ENCODE data around the gene NDUFAF8.

The NDUFAF8 gene

GRCh38 chr17:81238815-81239713 is at the start of gene NDUFAF8, which contains the start of gene TEPSIN:
Gene NDUFAF8, plus strand, starts transcription at chr17:81239318. Its CDS starts 46 bp downstream, at chr17:81239364.
Gene TEPSIN, minus strand, starts transcription at chr17:81239055. Its CDS starts 22 bp downstream, at chr17:81239033.
- Mint-ChIP-seq H3K27ac (peak within 1 kb of the TSS; percentile 92), H3K4me1 (peaks cover 68% of the 10 kb centered on the region)

GRCh38 chr17:81189670-81190530 is 49.2 kb upstream of the NDUFAF8 start:
- Mint-ChIP-seq H3K36me3 (peaks cover 17% of the 10 kb centered on the region), H3K4me1 (no peaks in the 10 kb centered on the region), H3K27me3 (no peaks in the 10 kb centered on the region), H3K27ac (no peak overlapping the region), H3K9me3 (no peaks in the 10 kb centered on the region), H3K4me3 (no peak overlapping the region)
- ATAC-seq = no peak

More at GRCh38 chr17:81238815-81239713, at the start of gene NDUFAF8, which contains the start of gene TEPSIN:
- peaks cover 35% of the 10 kb centered on the region for H3K36me3 Mint-ChIP-seq
- no peaks in the 10 kb centered on the region for H3K27me3 Mint-ChIP-seq
- peak; percentile 98 for ATAC-seq
- peak within 1 kb of the TSS; percentile 85 for H3K4me3 Mint-ChIP-seq
- H3K9me3 Mint-ChIP-seq = no peaks in the 10 kb centered on the region

- H3K9me3 Mint-ChIP-seq = no peaks in the 10 kb centered on the region
- no peaks in the 10 kb centered on the region for H3K27me3 Mint-ChIP-seq
- peaks cover 17% of the 10 kb centered on the region for H3K36me3 Mint-ChIP-seq
- no peak for ATAC-seq
- H3K4me1 Mint-ChIP-seq = no peaks in the 10 kb centered on the region
- H3K27ac Mint-ChIP-seq = no peak overlapping the region
- H3K4me3 Mint-ChIP-seq = no peak overlapping the region
Measured at GRCh38 chr17:81190591-81190990, 48.5 kb upstream of the NDUFAF8 start.

GRCh38 chr17:81191116-81191515 is 48.0 kb upstream of the NDUFAF8 start:
- ATAC-seq = no peak
- Mint-ChIP-seq H3K36me3 (peaks cover 18% of the 10 kb centered on the region), H3K4me3 (no peak overlapping the region), H3K4me1 (no peaks in the 10 kb centered on the region), H3K27me3 (no peaks in the 10 kb centered on the region), H3K9me3 (no peaks in the 10 kb centered on the region), H3K27ac (no peak overlapping the region)

- Mint-ChIP-seq H3K4me1 (no peaks in the 10 kb centered on the region), H3K4me3 (no peak overlapping the region), H3K27ac (no peak overlapping the region), H3K9me3 (no peaks in the 10 kb centered on the region), H3K36me3 (peaks cover 23% of the 10 kb centered on the region), H3K27me3 (no peaks in the 10 kb centered on the region)
- no peak for ATAC-seq
Measured at GRCh38 chr17:81191646-81192045, 47.5 kb upstream of the NDUFAF8 start.

- ATAC-seq = no peak
Measured at GRCh38 chr17:81192386-81193050, 46.6 kb upstream of the NDUFAF8 start.

GRCh38 chr17:81193051-81193410 is 46.1 kb upstream of the NDUFAF8 start:
- H3K9me3 Mint-ChIP-seq = no peaks in the 10 kb centered on the region
- no peak overlapping the region for H3K27ac Mint-ChIP-seq
- no peaks in the 10 kb centered on the region for H3K4me1 Mint-ChIP-seq
- no peak for ATAC-seq
- H3K36me3 Mint-ChIP-seq = peaks cover 28% of the 10 kb centered on the region
- no peak overlapping the region for H3K4me3 Mint-ChIP-seq
- no peaks in the 10 kb centered on the region for H3K27me3 Mint-ChIP-seq

More at GRCh38 chr17:81192386-81193050, 46.6 kb upstream of the NDUFAF8 start:
- H3K9me3 Mint-ChIP-seq = no peaks in the 10 kb centered on the region
- H3K27ac Mint-ChIP-seq = no peak overlapping the region
- no peaks in the 10 kb centered on the region for H3K4me1 Mint-ChIP-seq
- no peak overlapping the region for H3K4me3 Mint-ChIP-seq
- H3K27me3 Mint-ChIP-seq = no peaks in the 10 kb centered on the region
- H3K36me3 Mint-ChIP-seq = peaks cover 23% of the 10 kb centered on the region

- Mint-ChIP-seq H3K27me3 (no peaks in the 10 kb centered on the region), H3K4me3 (no peak overlapping the region), H3K9me3 (no peaks in the 10 kb centered on the region), H3K27ac (no peak overlapping the region), H3K4me1 (no peaks in the 10 kb centered on the region), H3K36me3 (peaks cover 34% of the 10 kb centered on the region)
- ATAC-seq = no peak
Measured at GRCh38 chr17:81193470-81194224, 45.5 kb upstream of the NDUFAF8 start.

GRCh38 chr17:81194225-81194760 is 44.8 kb upstream of the NDUFAF8 start:
- Mint-ChIP-seq H3K4me1 (no peaks in the 10 kb centered on the region), H3K27me3 (no peaks in the 10 kb centered on the region), H3K9me3 (no peaks in the 10 kb centered on the region), H3K4me3 (no peak overlapping the region), H3K27ac (peak overlapping the region; percentile 65), H3K36me3 (peaks cover 31% of the 10 kb centered on the region)
- ATAC-seq = no peak

- no peak for ATAC-seq
- no peaks in the 10 kb centered on the region for H3K27me3 Mint-ChIP-seq
- peaks cover 31% of the 10 kb centered on the region for H3K36me3 Mint-ChIP-seq
- peak overlapping the region; percentile 65 for H3K27ac Mint-ChIP-seq
- no peaks in the 10 kb centered on the region for H3K4me1 Mint-ChIP-seq
- H3K9me3 Mint-ChIP-seq = no peaks in the 10 kb centered on the region
- no peak overlapping the region for H3K4me3 Mint-ChIP-seq
Measured at GRCh38 chr17:81194941-81195901, 43.9 kb upstream of the NDUFAF8 start.

GRCh38 chr17:81195941-81196495 is 43.1 kb upstream of the NDUFAF8 start:
- H3K36me3 Mint-ChIP-seq = peaks cover 31% of the 10 kb centered on the region
- no peaks in the 10 kb centered on the region for H3K9me3 Mint-ChIP-seq

GRCh38 chr17:81196505-81197408 is 42.4 kb upstream of the NDUFAF8 start:
- H3K27ac Mint-ChIP-seq = no peak overlapping the region
- H3K36me3 Mint-ChIP-seq = peaks cover 31% of the 10 kb centered on the region
- H3K4me3 Mint-ChIP-seq = no peak overlapping the region
- H3K4me1 Mint-ChIP-seq = no peaks in the 10 kb centered on the region
- no peaks in the 10 kb centered on the region for H3K9me3 Mint-ChIP-seq
- ATAC-seq = no peak
- no peaks in the 10 kb centered on the region for H3K27me3 Mint-ChIP-seq

More at GRCh38 chr17:81195941-81196495, 43.1 kb upstream of the NDUFAF8 start:
- no peaks in the 10 kb centered on the region for H3K4me1 Mint-ChIP-seq
- no peak for ATAC-seq
- no peak overlapping the region for H3K4me3 Mint-ChIP-seq
- no peak overlapping the region for H3K27ac Mint-ChIP-seq
- H3K27me3 Mint-ChIP-seq = no peaks in the 10 kb centered on the region

Measured in stimulated activated memory B cell treated with anti-CD40 and anti-IgM and Interleukin-4, amounts not matched to agents 10 μg/mL and 1 μg/mL and 100 μg/mL, for 72 hours (primary cell).